Esophagus mucosa (tissue), 1 donor: ENCODE measurements around the gene FTSJ1. TPM values are rescaled to one million over a fixed set of nuclear protein-coding genes. Genes with fewer than 3 reads are reported as not detected.

Experiments used
- ATAC-seq: fragments of 200-7000 bp; cut with Tn5 transposase; one replicate; pipeline ENCODE4 v1.9.1; 2020
- total RNA-seq: library from RNA; stranded (reverse); gene quantifications from one replicate; pipeline ENCODE4 v1.2.4, GENCODE V29; 2023
- donor health status: DM: yes; HTN: yes; CAD: no.

FTSJ1 gene
- total RNA-seq, 1 donor from 2014 or later, result 33.8 TPM

DNA sequence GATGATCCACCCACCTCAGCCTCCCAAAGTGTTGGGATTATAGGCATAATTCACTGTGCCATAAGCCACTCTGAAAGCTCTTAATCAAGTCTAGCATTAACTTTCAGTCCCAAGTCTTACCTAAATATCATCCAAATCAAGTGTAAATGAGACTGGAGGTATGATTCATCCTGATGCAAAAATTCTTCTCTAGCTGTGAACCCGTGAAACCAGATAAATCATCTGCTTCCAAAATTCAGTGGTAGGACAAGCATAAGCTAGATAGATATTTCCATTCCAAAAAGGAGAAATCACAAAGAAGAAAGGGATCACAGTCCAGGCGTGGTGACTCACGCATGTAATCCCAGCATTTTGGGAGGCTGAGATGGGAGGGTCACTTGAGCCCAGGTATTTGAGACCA, 54.7 kb downstream of the FTSJ1 start:
- ATAC-seq, result peak; percentile 30

- peak; percentile 74 for ATAC-seq
Observed at GRCh38 chrX:48531358-48531959, 55.5 kb downstream of the FTSJ1 start.

- ATAC-seq, result peak; percentile 19
Observed at GRCh38 chrX:48532161-48532560, 56.2 kb downstream of the FTSJ1 start.

DNA sequence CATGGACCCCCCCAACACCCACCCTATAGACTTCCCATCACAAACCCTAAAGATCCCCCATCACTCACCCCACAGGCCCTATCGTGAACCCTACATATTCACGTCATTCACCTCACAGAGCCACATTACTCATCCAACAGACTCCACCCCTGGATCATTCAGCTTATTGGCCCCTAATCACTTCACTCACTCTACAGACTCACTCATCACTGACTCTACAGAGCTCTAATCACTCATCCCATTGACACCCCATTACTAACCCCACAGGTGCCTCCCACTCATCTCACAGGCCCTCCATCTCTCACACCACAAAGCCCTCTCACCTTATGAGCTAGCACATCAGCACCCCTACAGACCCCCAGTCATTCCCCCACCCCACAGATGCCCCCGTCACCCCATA, 57.2 kb downstream of the FTSJ1 start:
- ATAC-seq, result peak; percentile 60

Other genes with a start within 250 kb of the FTSJ1 start
- not detected for gene SSX1, start 220.8 kb upstream of the FTSJ1 start, total RNA-seq
- gene SSX3, start 119.5 kb upstream of the FTSJ1 start, total RNA-seq, result not detected
- gene SSX4, start 92.7 kb upstream of the FTSJ1 start, total RNA-seq, result not detected
- gene SSX4B, start 64.2 kb upstream of the FTSJ1 start, total RNA-seq, result not detected
- 13.6 TPM for gene SLC38A5, start 5.9 kb upstream of the FTSJ1 start, total RNA-seq
- gene PORCN, start 32.8 kb downstream of the FTSJ1 start, total RNA-seq, result 10.3 TPM
- 221 TPM for gene EBP, start 45.6 kb downstream of the FTSJ1 start, total RNA-seq
- gene TBC1D25, start 63.5 kb downstream of the FTSJ1 start, total RNA-seq, result 10.4 TPM
- gene RBM3, start 98.3 kb downstream of the FTSJ1 start, total RNA-seq, result 273 TPM
- 70.2 TPM for gene WDR13, start 121.3 kb downstream of the FTSJ1 start, total RNA-seq
- gene WAS, start 207.6 kb downstream of the FTSJ1 start, total RNA-seq, result 1.2 TPM
- gene SUV39H1, start 220.5 kb downstream of the FTSJ1 start, total RNA-seq, result 6.4 TPM